ENCODE measurements around the gene PFKL. TPM values are rescaled to one million over a fixed set of nuclear protein-coding genes. Genes with fewer than 3 reads are reported as not detected.

The PFKL gene
- total RNA-seq, 2 donors from 2014 or later: 99.4 to 235 TPM

DNA sequence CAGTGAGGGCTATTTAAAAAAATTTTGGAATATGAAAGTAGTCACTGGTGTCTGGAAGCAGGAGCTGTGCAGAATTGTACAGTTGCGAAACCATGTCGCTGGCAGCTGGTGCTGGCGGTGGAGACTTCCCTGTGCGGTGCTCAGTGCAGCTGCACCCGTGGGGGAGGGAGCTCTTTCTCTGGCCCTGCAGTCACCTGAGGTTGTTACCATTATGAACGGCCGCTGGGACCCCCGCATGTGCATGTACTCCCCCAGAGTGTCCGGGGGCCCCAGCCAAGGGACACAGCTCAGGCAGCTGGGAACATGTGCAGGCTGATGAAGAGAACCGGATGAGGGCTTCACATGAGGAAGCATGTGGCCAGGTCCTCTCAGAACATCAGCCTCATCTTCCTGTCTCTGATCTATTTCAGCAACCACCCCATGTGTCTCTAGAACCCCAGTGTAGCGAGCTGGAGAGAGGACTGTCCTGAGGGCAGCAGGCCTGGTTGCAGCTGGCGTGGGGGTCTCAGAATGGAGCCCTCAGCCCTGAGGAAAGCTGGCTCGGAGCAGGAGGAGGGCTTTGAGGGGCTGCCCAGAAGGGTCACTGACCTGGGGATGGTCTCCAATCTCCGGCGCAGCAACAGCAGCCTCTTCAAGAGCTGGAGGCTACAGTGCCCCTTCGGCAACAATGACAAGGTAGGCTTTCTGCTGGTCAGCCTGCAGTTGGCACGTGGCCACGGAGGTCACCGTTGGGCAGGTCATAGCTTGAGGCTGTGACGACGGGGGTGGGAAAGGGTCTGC is 53.5 kb downstream of the PFKL start, which contains the start of gene TRPM2:
Gene TRPM2, plus strand, starts transcription at position 431 of the 780 bp plus-strand sequence. Its CDS starts 80 bp downstream, at position 511.
- 68% methylated on average over 20 of the region's 21 CpGs for WGBS
- Histone ChIP-seq H3K4me1 (replicated peaks) (peaks cover 10% of the 10 kb centered on the region), H3K9me3 (no peaks in the 10 kb centered on the region), H3K27me3 (replicated peaks; ENCODE audit: insufficient read depth) (peaks cover 14% of the 10 kb centered on the region), H3K4me3 (no peak within 1 kb of the TSS), H3K36me3 (no peaks in the 10 kb centered on the region), H3K27ac (no peak within 1 kb of the TSS)
- TF ChIP-seq, protein P1, sequence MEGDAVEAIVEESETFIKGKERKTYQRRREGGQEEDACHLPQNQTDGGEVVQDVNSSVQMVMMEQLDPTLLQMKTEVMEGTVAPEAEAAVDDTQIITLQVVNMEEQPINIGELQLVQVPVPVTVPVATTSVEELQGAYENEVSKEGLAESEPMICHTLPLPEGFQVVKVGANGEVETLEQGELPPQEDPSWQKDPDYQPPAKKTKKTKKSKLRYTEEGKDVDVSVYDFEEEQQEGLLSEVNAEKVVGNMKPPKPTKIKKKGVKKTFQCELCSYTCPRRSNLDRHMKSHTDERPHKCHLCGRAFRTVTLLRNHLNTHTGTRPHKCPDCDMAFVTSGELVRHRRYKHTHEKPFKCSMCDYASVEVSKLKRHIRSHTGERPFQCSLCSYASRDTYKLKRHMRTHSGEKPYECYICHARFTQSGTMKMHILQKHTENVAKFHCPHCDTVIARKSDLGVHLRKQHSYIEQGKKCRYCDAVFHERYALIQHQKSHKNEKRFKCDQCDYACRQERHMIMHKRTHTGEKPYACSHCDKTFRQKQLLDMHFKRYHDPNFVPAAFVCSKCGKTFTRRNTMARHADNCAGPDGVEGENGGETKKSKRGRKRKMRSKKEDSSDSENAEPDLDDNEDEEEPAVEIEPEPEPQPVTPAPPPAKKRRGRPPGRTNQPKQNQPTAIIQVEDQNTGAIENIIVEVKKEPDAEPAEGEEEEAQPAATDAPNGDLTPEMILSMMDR (IDR thresholded peaks at IDR 0.05): no peak
- TF ChIP-seq POLR2A (IDR thresholded peaks at IDR 0.05): no peak
- no peak for TF ChIP-seq POLR2AphosphoS5 (IDR thresholded peaks at IDR 0.05)
- intact Hi-C loops (cut with DNase I): no loop called here
- DNase-seq (ENCODE audit: low spot score): no peak

DNA sequence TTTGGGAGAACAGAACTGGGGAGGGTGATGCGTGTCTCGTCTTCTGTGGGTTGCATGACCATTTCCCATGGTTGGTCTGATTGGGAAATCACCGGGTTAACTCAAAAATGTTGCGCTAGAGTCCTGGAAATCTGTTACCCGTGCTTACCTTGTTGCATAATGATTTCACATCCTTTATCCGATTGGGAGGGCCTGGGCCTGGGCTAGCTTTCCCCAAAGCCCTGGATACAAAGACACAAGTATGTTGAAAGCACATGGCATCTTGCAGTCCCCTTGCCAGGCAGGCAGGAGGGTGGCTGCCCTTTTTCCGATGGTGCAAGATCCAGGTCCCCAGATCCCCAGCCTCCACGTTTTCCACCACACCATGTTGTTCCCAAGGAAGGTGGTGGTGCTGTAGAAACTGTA is 54.1 kb downstream of the PFKL start:
- no peak for DNase-seq (ENCODE audit: low spot score)
- TF ChIP-seq, protein P1 (IDR thresholded peaks at IDR 0.05): no peak
- no peak for TF ChIP-seq POLR2AphosphoS5 (IDR thresholded peaks at IDR 0.05)
- no peak for TF ChIP-seq POLR2A (IDR thresholded peaks at IDR 0.05)
- 71% methylated on average over 8 of the region's 8 CpGs for WGBS
- peaks cover 5% of the 10 kb centered on the region for H3K4me1 ChIP-seq (replicated peaks)
- peaks cover 14% of the 10 kb centered on the region for H3K27me3 ChIP-seq (replicated peaks; ENCODE audit: insufficient read depth)
- no peaks in the 10 kb centered on the region for H3K36me3 ChIP-seq
- no peaks in the 10 kb centered on the region for H3K9me3 ChIP-seq
- no peak overlapping the region for H3K4me3 ChIP-seq
- H3K27ac ChIP-seq: no peak overlapping the region
- intact Hi-C loops (cut with DNase I): no loop called here

DNA sequence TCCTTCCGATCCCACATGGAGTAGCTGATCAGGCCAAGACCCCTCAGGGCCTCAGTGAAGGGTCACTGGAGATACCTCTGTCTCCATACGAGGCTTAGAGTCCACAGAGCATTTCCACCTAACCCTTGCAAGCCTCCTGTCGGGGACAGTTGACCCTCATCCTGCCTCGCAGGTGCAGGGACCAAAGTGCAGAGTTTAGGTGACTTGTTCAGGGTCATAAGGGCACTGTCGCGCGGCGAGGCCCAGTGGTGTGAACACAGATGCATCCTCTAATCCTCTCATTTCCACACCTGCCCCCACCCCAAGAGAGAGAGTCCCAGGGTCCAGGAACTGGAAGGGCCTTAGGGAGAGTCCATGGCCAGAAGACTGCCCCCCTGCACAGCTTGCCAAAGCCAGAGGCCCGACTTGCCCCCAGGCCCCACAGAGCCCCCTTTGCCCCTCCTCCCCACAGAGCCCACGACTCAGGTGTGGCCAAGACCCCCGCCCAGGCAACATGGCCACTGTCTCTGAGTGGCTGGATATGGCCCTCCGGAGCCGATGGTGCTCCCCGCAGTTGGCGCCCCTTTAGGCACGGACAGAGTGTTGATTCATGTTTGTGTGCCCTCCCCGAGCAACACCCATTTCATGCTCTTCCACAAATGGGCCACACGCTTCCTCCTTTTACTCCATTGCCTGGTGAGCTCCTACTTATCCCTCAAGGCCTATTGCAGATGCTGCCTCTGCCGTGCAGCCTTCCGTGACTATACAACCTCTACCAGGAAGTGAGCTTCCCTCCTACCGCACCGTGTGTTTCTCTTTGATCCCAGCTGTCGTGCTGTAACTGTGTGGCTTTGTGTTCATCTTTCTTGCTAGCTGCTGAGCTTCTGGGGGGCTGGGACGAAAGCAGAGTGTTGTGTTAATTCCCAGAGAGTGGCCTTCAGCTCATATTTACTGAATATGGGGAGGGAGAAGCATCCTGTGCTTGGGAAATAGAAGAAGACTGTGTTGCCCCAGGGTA is 55.2 kb downstream of the PFKL start:
- no peak overlapping the region for H3K4me3 ChIP-seq
- no peaks in the 10 kb centered on the region for H3K9me3 ChIP-seq
- no peaks in the 10 kb centered on the region for H3K36me3 ChIP-seq
- H3K27ac ChIP-seq: no peak overlapping the region
- DNase-seq (ENCODE audit: low spot score): no peak
- TF ChIP-seq POLR2AphosphoS5 (IDR thresholded peaks at IDR 0.05) (no peak), POLR2A (IDR thresholded peaks at IDR 0.05) (no peak)
- TF ChIP-seq, protein P1 (IDR thresholded peaks at IDR 0.05): no peak
- 79% methylated on average over 24 of the region's 24 CpGs for WGBS
- intact Hi-C loops (cut with DNase I): no loop called here
- H3K27me3 ChIP-seq (replicated peaks; ENCODE audit: insufficient read depth): peaks cover 14% of the 10 kb centered on the region
- no peaks in the 10 kb centered on the region for H3K4me1 ChIP-seq (replicated peaks)

DNA sequence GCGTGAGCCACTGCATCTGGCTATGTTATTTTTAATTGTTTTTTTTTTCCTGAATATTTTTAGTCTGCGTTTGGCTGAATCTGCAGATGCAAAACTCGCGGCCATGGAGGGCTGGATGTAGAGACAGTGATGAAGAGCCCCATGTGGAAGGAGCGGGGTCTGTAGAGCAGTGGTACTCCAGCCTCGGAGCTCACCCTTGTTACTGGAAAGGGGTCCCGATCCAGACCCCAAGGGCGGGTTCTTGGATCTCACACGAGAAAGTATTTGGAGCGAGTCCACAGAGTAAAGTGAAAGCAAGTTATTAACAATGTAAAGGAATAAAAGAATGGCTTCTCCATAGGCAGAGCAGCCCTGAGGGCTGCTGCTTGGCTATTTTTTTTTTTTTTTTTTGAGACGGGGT is 56.3 kb downstream of the PFKL start:
- no peaks in the 10 kb centered on the region for H3K9me3 ChIP-seq
- no peak for DNase-seq (ENCODE audit: low spot score)
- intact Hi-C loops (cut with DNase I): no loop called here
- no peak overlapping the region for H3K27ac ChIP-seq
- no peak overlapping the region for H3K4me3 ChIP-seq
- TF ChIP-seq POLR2AphosphoS5 (IDR thresholded peaks at IDR 0.05) (no peak), POLR2A (IDR thresholded peaks at IDR 0.05) (no peak)
- TF ChIP-seq, protein P1 (IDR thresholded peaks at IDR 0.05): no peak
- no peaks in the 10 kb centered on the region for H3K4me1 ChIP-seq (replicated peaks)
- H3K27me3 ChIP-seq (replicated peaks; ENCODE audit: insufficient read depth): peaks cover 11% of the 10 kb centered on the region
- 89% methylated on average over 11 of the region's 11 CpGs for WGBS
- no peaks in the 10 kb centered on the region for H3K36me3 ChIP-seq
